Measurements from ENCODE around the gene DGAT2.

Gene DGAT2

DNA sequence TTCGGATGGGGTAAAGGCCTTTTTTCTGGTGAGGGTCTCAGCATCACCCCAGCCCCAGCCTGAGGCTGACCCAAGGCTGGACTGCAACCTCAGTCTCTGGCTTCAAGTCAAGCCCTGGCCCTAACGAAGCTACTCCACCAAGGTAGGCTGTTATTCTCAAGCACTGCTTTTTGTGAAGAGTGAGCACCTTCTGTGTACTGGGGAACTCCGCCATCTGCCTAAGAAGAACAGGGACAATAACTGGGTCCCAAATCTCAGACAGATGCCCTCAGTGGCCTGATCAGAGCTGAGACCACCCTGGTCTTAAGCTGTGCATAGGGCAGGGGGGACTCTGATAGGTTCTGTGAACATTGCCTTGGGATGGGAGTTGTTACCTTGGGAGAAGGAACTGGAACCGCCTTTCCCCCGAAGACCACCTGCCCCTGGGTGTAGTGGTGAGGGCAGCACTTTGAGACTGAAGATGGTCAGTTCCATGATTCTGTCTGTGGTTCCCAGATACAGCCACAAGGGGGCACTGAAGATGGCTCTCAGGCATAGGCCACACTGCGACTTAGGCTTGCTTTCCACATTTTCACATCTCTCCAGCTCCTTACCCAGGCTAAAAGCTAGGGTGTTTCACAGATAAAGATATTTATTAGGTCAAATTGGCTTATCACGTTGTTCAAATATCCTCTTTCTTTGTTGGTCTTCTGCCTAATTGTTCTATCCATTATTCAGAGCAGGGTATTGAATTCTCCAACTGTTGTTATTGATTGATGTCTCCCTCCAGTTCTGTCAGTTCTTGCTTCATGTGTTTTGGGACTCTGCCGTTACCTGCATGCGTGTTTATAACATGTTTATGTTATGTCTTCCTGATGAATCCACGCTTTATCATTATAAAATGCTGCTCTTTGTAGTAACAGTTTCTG lies 34.6 kb downstream of the DGAT2 start:
- peak; percentile 77 for DNase-seq

DNA sequence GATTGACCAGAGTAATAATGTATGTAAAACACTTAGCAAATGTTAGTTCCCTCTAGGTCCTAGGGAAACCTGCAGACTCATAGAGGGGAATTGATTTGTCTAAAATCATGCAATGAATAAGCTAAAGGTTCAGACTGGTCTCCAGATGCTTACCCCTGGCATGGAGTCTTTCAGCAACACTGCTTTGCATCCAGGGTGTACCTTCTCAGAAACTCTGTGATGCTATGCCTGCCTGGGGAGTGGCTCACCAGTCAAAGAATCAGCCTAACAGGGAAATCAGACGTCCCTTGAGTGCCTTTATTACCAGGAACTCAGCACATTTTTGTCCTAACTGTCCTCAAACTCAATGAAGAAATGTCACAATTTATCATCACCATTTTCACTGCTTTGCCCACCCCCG lies 40.5 kb downstream of the DGAT2 start:
- no peak for DNase-seq

DNA sequence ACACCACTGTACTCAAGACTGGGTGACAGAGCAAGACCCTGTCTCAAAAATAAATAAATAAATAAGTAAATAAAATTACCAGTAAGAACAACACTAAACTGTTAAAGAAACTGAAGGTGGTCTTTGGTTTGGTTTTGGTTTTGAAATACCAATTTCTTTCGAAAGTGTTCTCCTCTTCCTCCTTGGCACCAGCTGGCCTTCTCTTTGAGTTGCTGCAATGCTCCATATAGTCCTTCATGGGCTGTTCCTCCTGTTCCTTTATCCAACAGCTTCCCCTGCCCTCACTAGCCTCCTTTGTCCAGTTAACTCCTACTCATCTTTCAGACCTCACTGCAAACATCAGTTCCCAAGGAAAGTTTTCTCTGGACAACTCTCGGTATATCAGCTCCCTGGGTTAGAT lies 41.4 kb downstream of the DGAT2 start:
- DNase-seq = no peak

DNA sequence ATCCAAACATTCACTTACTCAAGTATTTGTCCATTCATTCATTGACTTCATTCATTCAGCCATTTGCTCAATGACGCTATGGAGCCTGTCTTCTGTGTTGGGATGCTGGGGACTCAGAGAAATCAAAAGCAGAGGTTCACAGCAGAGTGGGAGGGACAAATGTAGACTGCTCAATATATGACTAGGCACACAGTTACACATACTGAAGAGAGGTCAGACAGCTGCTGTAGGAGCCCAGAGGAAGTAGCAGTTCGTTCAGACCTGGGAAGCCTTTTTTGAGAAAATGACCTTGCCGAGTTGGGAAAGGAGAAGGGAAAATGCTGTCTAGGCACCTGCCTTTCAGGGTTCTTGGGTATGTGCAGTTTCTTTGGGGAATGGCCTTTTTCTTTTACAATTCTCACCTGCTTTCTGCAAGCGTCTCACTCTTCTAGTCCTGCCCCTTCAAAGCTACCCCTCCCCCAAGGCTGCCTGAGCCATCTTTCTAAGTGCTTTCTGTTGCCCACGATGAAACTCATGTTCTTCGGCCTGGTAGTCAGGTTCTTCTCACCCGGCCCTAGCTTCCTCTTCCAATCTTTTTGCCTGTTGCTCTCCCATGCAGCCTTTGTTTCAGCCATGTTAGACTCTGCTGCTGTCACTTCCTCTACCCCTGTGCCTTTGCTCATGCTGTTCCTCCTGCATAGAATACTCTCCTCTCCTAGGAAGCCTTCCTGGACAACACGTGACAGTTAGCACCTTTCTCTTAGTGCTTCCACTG lies 42.2 kb downstream of the DGAT2 start:
- no peak for DNase-seq

DNA sequence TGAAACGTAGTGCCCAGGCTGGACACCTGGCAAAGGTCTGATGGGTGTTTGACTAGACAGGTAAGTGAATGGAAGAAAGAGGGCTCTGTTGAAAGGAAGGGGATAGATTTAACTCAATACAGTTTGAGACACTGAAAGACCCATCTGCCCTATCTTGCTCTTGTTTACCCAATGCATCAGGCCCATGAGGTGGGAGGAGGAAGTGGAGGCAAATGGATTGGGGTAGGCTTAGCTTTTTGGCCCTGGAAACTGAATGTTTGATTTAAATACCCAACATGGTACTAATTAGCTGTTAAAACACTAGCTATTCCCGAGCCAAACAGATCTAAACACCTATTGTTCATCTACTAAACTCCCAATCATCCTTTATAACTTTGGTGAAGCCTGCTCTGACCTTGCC lies 42.9 kb downstream of the DGAT2 start:
- no peak for DNase-seq

DNA sequence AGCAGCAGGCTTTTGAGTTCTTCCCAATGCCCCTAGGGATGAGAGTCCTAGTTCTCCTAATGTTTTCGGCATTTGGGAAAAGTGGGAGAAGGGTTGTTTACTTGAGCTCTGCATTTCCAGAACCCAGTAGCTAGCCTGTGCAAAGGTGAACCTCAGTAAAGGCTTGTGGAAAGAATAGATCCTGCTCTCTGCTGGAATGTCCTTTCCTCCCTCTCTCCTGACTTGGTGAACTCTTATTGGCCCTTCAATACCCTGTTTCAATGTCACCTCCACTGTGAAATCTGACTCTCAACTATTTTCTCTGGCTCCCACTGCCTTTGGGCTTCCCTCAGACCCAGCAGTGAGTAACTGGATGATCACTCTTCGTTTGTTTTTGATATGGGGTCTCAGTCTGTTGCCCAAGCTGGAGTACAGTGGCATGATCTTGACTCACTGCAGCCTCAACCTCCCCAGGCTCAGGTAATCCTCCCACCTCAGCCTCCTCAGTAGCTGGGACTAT lies 44.0 kb downstream of the DGAT2 start:
- DNase-seq = no peak

DNA sequence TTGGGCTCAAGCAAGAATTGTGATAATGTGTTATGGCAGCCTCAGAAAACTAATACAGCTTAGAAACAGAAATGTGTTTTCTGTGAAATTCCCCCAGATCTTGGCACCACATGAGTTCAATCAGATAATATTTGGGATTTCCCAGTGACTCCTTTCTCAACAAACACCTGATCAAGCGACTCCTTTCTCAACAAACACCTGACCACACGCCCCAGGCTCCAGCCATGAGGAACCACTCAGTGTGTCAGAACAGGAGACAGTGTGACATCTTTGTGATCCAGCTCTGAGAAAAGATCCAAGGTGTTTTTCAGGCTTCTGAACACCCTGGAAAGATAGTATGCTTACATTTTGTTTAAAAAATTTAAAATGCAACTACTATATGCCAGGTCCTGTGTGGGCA lies 44.5 kb downstream of the DGAT2 start:
- DNase-seq = no peak

DNA sequence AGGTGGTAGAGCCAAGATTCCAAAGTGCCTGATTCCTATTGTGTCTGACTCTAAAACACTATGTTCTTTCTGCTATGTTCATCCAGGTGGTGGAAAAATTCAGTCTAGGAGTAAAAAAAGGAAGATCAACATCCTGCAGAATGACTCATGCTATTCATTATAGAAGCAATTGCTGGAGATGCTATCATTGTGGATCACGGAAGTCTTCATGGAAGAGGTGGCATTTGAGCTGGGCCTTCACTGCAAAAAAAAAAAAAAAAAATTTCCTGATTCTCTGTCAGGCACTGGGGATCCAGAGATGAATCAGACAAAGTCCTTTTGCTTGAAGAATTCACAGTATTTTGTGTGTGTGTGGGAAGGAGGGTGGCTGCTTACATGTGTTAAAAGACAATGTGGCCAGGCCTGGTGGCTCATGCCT lies 45.1 kb downstream of the DGAT2 start:
- DNase-seq = no peak

DNA sequence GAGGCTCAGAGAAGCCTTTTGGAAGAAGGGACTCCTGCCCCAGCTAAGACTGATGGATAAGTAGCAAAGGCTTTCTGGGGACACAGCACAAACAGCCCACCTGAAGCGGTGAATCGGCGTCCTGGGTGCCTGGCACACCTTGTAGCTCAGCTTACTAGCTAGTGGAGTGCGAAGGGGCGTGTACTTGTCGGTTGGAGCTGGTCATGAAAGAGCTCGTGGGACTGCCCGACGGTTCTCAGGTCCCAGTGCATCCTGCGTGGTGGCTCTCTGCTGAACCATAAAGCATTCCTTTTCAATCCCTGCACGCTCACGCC lies 45.7 kb downstream of the DGAT2 start:
- DNase-seq = no peak

DNA sequence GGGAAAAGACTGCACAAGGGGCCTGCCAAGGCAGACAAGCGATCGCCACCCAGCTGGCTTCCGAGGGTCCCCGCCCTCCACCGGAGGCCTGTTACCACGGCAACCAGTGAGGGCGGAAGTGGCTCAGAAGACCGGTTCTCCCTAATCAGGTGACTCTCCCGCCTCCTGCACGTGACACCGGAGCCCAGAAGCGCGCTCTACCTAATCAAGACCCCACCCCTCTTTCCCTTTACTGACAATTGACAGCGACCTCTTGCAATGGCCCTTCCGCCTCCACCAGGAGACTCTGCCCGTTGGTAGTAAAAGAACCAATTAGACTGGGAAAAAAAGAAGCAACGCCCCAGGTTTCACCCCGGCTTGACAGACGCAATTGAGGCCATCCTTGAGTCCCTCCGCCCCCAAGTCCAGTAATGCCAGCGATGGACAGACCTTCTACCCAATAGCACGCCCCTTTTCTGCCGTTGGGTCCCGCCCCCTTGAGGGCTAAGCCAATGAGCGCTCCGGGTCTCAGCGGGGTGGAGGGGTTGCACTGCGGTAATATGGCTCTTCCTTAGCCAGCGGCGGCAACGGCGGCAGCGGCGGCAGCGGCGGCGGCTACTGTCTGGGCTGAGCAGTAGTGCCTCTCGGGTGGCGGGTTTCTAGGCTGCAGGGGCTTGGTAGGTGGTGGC lies 46.2 kb downstream of the DGAT2 start, which contains the start of gene UVRAG:
Gene UVRAG, plus strand, starts transcription at position 534 of the 668 bp plus-strand sequence. CDS start 198 bp downstream, outside the sequence.
- peak; percentile 98 for DNase-seq

DNA sequence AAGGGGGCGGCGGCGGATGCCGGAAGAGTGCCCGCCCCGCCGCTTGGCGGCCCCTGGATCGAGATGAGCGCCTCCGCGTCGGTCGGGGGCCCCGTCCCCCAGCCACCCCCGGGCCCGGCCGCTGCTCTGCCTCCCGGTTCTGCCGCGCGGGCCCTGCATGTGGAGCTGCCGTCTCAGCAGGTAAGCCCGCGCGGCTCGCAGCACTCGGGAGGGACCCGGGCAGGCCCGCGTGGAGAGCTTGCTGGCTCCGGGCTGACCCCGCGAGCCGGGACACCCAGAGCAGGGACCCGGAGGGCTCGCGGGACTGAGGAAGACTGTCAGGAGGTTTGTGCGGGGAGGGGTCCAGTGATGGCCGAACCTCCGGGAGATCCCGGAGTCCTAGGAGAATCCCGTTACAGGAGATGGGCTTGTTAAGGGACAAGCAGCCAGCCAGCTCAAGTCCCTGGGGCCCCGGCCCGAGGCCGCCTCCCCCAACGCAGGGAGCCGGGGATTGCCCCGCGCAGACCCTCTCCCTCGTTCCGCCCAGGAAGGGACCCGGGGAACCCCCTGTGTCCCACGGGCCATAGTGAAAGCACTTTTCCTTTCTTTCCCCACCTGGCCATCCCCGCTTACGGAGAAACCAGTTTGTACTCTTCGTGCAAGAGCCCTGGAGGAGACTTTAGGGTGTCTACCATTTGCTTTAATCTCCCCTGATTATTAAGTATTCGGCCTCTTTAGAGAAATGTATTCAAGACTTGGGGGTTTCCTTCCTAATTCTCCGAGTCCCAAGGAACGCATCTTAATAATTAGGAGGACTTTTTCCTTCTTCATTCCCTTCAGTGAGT lies 47.0 kb downstream of the DGAT2 start:
- DNase-seq = peak; percentile 56

DNA sequence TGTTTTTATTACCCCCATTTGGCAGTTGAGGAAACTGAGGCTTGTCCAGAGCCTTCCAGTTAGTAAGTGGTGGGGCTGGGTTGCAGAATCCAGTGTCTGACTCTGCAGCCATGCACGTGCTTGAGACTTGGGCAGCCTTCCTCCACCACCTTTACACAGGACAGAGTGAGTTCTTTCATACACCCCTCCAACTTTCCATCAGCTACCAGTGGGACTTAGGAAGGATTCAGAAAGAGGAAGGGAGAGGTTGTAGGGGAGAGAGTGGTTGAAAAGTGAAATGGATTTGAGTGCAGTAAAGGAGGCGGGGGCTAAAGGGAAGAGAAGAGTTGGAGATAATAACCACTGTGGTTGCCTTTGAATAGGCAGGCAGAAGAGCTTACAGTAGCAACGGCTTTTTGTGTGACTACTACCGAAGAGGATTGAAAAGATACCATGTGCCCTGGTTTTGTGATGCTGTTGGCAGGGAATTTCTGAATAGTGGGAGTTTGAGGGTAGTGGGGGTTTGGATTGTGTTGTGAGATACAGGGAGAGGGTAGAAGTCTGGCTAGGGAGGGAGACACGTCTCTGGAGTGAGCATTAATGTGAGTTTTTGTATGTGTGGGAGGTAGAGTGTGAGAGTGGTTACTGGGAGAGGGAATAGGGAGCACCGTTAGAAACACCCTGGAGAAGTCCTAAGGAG lies 48.1 kb downstream of the DGAT2 start:
- DNase-seq = no peak

DNA sequence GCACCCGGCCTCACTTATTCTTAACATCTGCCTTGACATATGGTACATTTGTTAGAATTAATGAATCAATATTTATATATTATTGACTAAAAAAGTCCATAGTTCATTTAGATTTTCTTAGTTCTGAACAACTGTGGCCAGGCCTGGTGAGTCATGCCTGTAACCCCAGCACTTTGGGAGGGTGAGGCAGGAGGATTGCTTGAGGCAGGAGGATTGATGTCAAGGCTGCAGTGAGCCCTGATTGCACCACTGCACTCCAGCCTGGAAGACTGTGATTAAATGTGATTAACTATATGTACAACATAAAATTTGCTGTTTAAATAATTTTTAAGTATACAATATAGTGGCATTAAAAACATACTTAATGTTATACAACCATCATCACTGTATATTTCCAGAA lies 52.1 kb downstream of the DGAT2 start:
- DNase-seq = no peak

DNA sequence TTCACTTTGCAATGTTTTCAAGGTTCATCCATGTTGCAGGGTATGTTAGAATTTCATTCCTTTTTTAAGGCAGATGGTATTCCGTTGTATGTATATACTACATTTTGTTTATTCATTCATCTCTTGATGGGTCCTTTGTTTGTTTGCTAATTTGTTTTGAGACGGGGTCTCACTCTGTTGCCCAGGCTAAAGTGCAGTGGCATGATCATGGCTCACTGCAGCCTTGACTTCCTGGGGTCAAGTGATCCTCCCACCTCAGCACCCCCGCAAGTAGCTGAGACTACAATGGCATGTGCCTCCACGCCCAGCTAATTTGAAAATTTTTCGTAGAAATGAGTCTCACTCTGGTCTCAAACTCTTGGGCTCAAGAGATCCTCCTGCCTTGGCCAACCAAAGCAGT lies 52.6 kb downstream of the DGAT2 start:
- DNase-seq = no peak

DNA sequence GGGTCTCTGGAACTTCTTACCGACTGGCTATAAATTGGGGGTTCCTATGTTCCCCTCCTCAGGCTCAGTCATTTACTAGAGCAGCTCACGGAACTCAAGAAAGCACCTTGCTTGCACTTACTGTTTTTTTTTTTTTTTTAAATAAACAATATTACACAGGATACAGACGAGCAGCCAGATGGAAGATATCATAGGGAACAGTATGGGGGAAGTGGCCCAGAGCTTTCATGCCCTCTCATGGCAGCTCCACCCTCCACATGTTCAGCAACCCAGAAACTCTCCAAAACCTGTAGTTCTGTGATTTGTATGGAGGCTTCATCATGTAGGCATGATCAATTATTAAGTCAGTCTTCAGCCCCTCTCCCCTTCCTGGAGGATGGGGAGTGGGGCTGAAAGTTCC lies 54.0 kb downstream of the DGAT2 start:
- DNase-seq = no peak

DNA sequence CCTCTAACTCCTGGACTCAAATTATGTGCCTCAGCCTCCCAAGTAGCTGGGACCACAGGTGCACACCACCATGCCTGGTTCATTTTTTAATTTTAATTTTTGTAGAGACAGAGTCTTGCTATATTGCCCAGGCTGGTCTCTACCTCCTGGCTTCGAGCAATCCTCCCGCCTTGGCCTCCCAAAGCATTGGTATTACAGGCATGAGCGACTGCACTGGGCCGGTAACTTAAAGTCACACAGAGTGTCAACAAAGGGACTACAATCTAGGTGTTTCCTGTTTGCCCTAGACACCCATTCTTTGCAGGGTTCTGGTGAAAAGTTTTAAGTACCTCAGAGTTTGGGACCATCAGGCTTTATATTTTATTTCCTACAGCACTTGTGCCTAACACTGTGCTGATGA lies 54.8 kb downstream of the DGAT2 start:
- DNase-seq = no peak

DNA sequence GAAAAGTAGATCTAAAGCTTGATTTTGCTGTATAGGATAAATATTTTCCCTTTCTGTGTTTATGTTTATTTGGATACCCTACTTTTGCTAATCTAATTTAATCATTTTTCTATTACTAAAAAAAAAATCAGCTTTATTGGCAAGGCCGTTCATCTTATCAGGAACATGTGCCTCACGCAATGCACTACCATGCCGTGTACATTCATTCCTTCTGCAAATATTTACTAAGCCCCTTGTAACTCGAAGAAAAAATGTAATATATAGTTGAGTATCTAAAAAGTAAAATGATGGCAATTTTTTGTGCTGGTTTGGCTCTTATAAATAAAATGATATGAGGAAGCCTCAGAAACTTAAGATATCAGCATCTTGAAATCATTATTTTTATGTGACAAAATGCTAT lies 55.4 kb downstream of the DGAT2 start:
- no peak for DNase-seq

DNA sequence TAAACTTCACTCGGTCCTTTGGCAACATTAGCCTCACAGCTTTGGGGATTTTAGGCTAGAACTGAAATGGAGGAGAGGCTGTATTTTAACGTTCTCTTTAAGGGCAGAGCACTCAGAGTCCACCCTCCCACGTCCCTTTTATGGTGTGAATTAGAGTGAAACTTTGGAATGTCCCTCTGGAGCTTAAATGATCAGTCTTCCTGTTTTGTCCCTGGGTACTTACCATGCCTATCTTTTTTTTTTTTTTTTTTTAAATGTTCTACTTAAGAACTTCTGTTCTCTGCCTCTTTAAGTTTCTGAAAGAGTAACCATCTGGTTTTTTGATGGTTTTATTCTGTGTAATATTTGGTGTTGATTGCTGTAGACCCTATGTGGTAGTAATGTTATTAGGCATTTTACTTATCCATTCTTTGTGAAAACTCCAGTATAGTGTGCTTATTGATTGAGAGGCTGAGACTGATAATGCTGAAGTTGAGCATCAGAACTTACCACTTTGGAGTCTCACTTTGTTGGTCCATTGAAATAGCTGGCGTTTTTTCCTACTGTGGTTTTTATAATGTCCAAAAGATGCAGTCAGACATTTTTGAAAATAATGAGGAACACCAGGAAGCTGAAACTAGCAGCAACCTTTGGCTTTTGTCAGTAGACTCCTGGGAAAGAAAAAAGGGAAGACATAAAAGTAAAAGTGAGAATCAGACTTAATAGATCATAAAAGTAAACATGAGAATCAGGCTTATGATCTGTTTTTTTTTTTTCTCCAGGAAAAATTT lies 58.1 kb downstream of the DGAT2 start:
- no peak for DNase-seq

DNA sequence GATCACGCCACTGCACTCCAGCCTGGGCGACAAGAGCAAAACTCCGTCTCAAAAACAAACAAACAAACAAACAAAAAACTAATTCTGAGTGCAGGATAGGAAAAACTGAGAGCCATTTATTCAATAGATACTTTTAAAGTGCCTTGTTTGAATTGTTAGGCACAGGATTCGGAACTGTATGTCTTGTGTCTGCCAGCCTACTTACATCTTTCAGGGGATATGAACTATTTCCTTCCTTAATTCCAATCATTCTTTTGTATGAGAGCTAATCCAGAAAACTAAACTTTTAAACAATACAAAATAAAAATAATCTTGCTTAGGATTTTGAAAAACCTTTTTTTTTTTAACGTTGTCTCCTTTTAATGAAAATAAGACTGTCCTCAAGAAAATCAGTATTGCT lies 59.0 kb downstream of the DGAT2 start:
- no peak for DNase-seq

DNA sequence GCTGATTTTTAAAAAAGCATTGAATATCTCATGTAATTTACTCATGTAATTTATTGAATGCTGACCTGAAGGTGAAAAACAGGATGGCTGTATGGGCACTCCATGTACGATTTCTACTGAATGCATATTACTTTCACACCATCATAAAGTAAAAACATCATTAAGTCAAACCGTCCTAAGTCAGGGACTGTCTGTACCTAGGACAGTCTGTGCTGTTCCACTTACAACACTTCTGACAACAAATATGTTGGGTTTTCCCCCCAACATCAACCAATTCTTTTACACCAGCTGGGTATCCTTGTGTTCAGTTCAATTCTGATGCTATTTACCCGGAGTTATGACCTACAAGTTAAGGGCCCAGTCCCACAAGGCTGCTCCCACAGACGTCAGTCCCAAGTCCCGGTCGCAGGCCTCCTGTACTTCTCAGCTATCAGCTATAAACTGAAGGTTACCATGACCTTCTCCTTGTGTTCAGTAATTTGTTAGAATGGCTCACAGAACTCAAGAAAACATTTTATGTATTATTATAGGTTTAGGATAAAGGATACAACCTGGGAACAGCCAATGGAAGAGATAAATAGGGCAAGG lies 63.4 kb downstream of the DGAT2 start:
- DNase-seq = no peak

DNA sequence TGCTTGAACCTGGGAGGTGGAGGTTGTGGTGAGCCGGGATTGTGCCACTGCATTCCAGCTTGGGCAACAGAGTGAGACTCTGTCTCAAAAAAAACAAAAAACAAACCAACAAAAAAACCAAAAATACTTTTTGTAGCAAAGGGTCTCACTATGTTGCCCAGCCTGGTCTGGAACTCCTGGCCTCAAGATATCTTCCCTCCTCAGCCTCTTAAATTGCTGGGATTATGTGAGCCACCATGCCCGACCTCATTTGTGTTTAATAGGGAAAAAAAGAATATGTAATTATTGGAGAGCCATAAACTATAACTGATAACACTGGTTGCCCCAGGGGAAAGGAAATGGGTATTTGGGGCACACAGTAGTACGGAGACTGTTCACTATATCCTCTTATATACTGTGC lies 66.2 kb downstream of the DGAT2 start:
- no peak for DNase-seq
